Ammon's horn (tissue), 1 donor: ENCODE measurements around the gene SND1.

Experiments
- DNase-seq: peaks from one replicate; pipeline ENCODE4 v3.0.0-alpha.2; 2016; ENCODE audit warnings: low spot score

The SND1 gene

DNA sequence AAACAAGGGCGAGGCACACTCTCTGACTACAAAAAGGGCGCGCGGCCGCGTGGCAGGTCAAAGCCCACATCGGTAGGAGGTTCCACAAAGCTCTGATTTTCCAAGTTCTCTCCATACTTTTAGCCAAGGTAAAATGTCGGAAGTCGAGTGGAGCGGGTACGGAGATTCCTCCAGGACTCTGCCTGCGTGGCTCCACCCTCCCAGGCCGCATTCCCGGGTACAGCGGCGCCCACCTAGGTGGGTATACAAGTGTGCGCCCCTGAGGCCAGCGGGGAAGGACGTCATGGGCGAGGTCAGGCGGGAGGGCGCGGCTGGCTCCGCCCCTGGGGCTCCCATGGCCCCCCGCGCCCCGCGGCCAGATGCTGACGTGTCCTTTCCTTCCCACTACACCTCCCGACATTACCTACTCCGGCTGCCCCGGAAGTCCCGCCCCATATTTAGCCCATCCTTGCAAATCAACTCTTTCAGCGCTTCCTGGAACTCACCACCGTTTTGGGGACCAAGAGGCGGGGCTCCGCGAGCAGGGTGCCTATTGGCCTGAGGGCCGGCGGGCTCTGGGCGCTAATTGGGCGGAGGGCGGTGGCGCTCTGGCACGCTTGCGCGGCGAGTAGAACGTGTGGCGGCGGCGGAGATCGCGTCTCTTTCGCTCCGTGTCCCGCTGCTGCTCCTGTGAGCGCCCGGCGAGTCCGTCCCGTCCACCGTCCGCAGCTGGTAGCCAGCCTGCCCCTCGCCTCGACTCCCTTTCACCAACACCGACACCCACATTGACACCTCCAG is at the start of gene SND1:
Gene SND1 (plus strand): TSS at position 639 of the 777 bp plus-strand sequence. CDS start 180 bp downstream, outside the sequence.
- peak; percentile 99 for DNase-seq

DNA sequence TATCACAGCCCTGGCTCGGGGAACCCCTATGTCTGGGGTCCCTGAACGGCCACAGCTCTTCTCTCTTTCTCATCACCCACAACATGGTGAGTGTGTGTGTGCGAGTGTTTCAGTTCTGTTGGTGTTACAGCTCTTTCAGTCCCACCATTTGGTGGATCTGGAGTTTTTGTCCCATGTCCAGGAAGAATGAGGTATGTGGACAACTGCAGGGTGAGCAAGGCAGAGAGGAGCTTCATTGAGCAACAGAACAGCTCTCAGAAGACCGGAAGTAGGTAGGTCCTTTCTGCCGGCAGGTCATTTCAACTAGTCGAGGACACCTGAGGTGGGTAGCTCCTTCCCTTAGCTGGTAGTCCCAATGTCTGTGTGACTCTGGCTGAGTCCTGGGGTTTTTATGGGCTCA is 43.5 kb upstream of the SND1 start:
- DNase-seq, result no peak

DNA sequence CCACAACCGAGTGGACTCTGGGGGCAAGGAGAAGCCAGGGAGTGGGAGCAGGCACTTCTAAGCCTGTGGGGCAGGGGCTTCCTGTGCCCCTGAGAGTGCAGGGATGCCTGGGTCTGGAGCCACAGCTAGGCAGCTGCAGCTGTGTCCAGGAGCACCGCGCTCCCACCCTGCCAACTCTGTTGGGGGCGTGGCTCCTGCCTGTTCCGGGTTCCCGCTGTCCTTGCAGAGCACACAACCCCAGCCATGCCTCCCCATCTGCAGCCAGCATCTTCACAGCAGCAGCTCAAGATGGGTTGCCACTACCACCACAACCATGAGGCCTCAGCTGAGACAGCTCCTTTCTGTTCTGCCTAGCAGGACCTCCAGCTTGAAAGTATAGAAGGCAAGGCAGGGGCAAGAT is 42.7 kb upstream of the SND1 start:
- DNase-seq, result no peak

DNA sequence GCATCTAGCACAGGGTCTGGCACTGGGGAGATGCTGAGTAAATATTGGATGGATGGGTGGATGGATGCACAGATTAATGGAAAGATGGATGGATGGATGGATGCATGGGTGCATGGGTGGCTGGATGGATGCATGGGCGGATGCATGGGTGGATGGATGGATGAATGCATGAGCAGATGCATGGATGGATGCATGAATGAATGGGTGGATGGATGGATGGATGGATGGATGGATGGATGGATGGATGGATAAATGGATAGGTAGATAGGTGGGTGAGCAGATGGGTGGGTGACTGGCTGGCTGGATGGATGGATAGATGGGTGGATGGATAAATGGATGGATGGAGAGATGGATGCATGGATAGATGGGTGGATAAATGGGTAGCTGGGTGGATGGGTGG is 39.7 kb upstream of the SND1 start:
- no peak for DNase-seq

- DNase-seq, result no peak
Observed at GRCh38 chr7:127616724-127617123, 35.3 kb upstream of the SND1 start.

- no peak for DNase-seq
Observed at GRCh38 chr7:127618042-127618441, 34.0 kb upstream of the SND1 start, which contains the start of gene PAX4. TSS of gene PAX4 (minus strand) at chr7:127618142. CDS start at chr7:127615928, 2,214 bp downstream.

DNA sequence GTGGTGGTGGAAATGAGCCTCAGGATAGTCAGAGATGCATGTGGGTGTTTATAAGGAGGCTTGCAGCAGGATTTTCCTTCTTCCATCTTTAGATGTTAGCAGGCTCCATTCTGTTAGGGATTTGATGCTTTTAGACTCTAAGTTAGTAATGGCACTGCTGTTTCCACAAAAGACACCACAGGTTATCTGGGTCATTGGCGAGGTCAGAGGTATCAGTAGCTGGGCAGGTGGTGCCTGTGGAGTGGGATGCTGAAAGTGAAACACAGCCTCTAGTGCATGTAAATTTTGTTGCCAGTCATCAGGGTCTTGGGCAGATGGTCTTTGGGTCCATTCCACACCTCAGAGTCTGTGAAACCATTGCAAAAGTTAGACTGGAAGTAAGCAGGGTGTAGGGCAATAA is 33.2 kb upstream of the SND1 start:
- DNase-seq, result no peak

- DNase-seq, result no peak
Observed at GRCh38 chr7:127619681-127620405, 32.2 kb upstream of the SND1 start.

DNA sequence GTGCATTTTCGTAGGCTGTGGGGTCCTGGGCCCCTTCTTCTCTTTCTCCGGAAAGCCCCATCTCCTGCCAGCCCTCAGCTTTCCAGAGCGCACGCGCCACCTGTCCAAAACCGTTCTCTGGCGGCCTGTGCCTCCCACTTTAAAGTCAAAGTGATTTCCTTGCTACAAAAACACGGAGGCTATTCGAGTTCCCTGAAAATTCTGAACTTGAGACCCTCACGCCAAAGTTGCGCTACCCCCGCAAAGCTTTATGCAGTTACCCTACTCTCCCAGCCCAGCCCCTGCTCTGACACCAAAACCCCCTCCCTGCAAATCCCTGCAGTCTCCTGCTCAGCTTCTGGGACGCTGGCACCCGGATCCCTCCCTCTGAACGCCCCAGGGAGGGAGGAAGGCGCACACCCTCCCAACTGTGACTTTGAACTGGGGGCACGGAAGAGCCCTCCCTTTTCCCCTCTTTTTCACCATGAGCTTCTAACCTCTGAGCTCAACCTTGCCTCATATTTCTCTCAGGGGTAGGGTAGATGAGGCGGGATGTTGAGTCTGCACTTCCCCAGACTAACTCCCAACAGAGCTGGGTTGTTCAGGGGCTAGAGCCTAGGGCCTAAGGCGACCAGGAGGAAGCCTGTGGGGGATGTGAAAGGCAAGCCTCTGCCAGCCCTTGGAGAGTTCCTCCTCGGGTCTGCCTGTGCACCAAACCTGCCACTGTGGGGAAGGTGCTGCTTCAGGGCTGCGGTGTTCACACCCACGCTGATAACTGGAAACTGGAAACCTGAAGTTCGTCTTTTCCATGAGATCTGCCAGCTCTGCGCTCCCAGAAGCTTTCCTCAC is 31.4 kb upstream of the SND1 start:
- no peak for DNase-seq

GRCh38 chr7:127625331-127625730 is 26.7 kb upstream of the SND1 start:
- no peak for DNase-seq

- DNase-seq, result no peak
Observed at GRCh38 chr7:127628445-127628844, 23.5 kb upstream of the SND1 start.

DNA sequence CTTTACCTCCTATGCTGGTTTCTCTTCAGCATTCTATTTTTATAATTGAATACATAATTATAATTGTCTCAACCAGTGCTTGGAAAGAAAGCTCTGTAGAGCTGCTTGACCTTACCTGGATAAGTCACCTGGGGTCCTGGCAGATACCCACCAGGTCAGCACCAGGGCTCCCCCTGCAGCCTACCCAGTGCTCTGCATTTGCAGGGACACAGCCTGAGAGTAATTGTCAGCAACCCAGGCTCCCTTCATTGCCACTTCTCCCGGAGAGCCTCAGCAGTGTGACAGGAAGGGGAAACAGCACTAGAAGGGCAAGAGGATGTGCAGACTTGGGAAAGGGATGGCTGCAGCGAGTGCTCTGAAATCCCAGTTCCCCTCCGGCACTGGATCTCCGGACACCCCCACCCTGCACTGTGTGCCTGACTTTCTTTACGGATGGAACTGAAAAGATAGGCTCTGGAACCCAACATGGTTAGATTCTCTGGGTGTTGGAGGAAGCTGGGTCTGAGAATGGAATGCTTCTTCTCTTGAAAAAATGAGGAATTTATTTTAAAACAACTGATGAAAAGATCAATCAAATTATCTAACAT is 22.6 kb upstream of the SND1 start:
- peak; percentile 10 for DNase-seq

DNA sequence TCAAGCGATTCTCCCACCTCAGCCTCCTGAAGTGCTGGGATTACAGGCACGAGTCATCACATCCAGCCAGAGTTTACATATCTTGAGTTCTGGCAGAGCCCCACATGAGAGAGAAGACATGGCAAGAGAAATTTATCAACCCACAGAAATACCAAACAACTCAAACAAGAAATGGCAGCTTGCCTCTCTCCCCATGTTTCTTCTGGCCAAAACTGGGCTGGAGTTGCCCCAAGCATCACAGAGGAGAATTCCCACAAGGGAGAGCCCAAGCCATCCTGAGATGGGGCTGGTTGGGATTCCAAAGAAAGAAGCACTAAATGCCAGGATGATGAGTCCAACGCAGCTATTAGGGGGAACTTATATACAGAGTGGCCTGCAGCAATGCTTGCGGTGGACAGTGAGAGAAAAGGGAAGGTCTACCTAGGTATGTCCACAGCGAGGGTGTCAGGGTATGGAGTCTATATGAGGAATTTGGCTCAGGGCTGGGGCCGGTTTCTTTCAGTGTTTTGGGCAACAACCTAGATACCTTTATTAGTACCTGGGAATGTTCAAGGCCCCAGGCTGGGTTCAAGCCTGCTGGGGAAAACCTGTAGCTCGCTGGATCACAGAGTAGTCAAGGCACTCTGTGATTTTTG is 19.6 kb upstream of the SND1 start:
- no peak for DNase-seq

DNA sequence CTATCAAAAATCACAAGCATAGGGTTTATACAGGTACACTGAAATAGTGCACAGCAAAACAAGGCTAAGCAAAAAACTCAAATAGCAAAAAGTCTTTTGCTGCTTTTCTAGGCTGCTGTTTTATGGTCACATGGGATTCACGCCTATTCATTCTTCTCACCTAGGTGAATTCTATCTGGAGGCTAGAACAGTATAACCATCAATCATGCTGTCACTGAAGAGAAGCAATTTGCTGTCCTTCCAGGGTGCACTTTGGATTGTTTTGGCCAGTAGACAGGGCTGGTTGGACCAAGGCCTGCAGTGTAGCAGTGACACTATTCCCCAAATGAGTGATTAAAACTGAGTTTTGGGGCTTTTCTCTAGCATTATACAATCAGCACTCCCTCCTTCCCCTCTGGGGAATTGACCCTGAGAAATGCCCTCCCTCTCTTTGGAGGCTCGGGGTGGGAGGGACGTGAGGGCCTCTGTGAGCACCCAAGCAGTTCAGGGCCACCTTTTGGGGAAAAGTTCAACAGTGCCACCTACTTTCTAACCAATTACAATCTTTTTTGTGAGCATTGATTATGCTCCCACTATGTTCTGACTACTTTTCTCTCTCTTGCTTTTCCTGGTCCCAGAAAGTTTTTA is 16.2 kb upstream of the SND1 start:
- no peak for DNase-seq

DNA sequence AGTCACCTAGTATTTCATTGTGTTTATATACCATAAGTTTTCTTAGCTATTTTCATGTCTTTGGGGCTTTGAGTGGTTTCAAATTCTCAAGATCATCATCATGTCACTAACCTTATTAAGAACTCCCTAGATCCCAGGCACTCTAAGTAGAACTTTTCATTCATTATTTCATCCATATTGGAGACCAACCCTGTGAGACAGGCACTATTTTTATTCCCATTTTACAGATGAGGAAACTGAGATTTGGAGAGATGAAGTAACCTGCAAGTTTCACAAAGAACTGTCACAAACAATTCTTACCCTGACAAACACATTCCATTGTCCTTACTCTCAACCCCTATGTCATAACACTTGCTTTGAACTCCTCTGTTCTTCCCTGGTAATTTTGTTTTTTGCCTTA is 13.8 kb upstream of the SND1 start:
- no peak for DNase-seq

- no peak for DNase-seq
Observed at GRCh38 chr7:127644484-127644883, 7.5 kb upstream of the SND1 start.

DNA sequence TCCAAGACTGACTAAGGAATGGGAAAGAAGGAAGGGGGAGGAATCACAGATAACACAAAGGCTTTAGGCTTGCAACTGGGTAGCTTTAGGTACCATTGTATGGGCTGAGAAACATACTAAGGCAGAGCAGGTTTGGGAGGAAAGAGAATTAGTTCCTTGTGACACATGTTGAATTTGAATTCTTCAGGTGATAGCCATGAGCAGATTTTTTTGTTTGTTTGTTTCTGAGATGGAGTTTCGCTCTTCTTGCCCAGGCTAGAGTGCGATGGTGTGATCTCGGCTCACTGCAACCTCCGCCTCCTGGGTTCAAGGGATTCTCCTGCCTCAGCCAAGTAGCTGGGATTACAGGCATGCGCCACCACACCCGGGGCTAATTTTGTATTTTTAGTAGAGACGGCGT is 4.4 kb upstream of the SND1 start:
- no peak for DNase-seq

GRCh38 chr7:127648986-127649385 is 3.0 kb upstream of the SND1 start:
- no peak for DNase-seq

DNA sequence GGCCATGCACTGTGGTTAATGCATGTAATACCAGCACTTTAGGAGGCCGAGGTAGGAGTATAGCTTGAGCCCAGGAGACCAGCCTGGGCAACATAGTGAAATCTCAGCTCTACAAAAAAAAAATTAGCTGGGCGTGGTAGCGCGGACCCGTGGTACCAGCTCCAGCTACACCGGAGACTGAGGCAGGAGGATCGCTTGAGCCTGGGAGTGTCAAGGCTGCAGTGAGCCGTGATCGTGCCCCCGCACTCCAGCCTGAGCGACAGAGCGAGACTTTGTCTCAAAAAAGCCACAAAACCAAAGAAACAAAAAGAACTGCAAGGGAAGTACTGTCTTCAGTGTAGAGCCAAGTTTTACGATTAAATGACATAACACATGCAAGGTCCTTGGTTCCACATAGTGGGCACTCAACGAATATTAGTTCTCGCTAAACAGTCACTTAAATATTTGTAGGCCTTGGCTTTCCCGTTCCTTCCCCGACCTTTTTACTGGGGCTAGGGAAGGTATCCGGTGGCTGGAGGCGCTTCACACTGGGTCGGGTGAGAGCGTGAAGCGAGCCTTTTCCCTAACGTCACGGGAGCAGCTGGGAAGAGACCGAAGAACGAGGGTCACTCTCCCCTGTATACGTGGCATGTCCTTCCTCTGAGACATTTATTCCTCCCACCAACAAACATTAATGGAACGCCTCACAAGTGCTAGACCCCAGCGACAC is 993 bp upstream of the SND1 start:
- no peak for DNase-seq
